HL-60 (cell line): ENCODE data around the gene CCT4.
A peak's percentile ranks its signal among the peaks of the same experiment; 100 is the strongest.

ENCODE experiments used
- DNase-seq, 2 experiments: peaks; one replicate each; pipeline ENCODE4 v3.0.0-alpha.2; 2010 to 2020; ENCODE audit warnings: low read depth in 1 of 2, low spot score in 1 of 2
- H3K27ac ChIP-seq: fragments of 250-450 bp; sonication (Bioruptor Pico); replicated peaks from 2 replicates; pipeline ENCODE4 v1.5.1; 2020; ENCODE audit warnings: mild to moderate bottlenecking, moderate library complexity
- H3K27me3 ChIP-seq: fragments of 250-450 bp; sonication (Bioruptor Pico); 2 replicates; pipeline ENCODE4 v1.5.1; 2021; ENCODE audit warnings: mild to moderate bottlenecking, moderate library complexity; ENCODE audit not compliant: insufficient read depth, poor library complexity, severe bottlenecking
- H3K4me3 ChIP-seq: replicated peaks from 2 replicates; pipeline ENCODE4 v1.5.1; 2011; ENCODE audit warnings: mild to moderate bottlenecking, control low read depth, low read length; ENCODE audit not compliant: insufficient read depth
- CTCF ChIP-seq: IDR thresholded peaks from one replicate; pipeline ENCODE4 v1.5.1; 2011; ENCODE audit warnings: low read length, control low read depth, inconsistent platforms; ENCODE audit not compliant: insufficient read depth
- GABPA ChIP-seq: IDR thresholded peaks from 2 replicates; pipeline ENCODE4 v1.6.1; 2012; ENCODE audit warnings: low read depth
- POLR2AphosphoS5 ChIP-seq: IDR thresholded peaks from 2 replicates; pipeline ENCODE4 v1.6.1; 2012; ENCODE audit warnings: low read depth
- REST ChIP-seq: IDR thresholded peaks from 2 replicates; pipeline ENCODE4 v1.6.1; 2012; ENCODE audit warnings: low read depth; ENCODE audit not compliant: insufficient replicate concordance
- SPI1 ChIP-seq: IDR thresholded peaks from 2 replicates; pipeline ENCODE4 v1.6.1; 2012; ENCODE audit warnings: low read depth, mild to moderate bottlenecking, borderline replicate concordance

Gene CCT4

GRCh38 chr2:61911510-61911909 lies 23.1 kb upstream of the CCT4 start:
- Histone ChIP-seq H3K27ac (no peak overlapping the region), H3K4me3 (no peak overlapping the region), H3K27me3 (no peaks in the 10 kb centered on the region)
- TF ChIP-seq POLR2AphosphoS5 (no peak), GABPA (no peak), CTCF (peak; percentile 16), REST (no peak), SPI1 (no peak)
- DNase-seq = peak in 1 of 2 experiments; percentile 15

GRCh38 chr2:61910603-61911002 lies 22.1 kb upstream of the CCT4 start:
- no peak overlapping the region for H3K27ac ChIP-seq
- no peak for TF ChIP-seq REST
- TF ChIP-seq CTCF = no peak
- no peak for TF ChIP-seq SPI1
- no peak for TF ChIP-seq POLR2AphosphoS5
- H3K27me3 ChIP-seq = no peaks in the 10 kb centered on the region
- DNase-seq = no peak
- no peak overlapping the region for H3K4me3 ChIP-seq

GRCh38 chr2:61909116-61909515 lies 20.7 kb upstream of the CCT4 start:
- no peak for DNase-seq
- TF ChIP-seq REST = no peak
- TF ChIP-seq GABPA = no peak
- TF ChIP-seq CTCF = no peak
- TF ChIP-seq SPI1 = no peak
- no peak for TF ChIP-seq POLR2AphosphoS5
- Histone ChIP-seq H3K27me3 (no peaks in the 10 kb centered on the region), H3K4me3 (no peak overlapping the region), H3K27ac (no peak overlapping the region)
